GM18508 (cell line): ENCODE measurements around the gene RNU5B-1.
A peak's percentile ranks its signal among the peaks of the same experiment; 100 is the strongest.
"Not testable (repeated sequence)": the region's sequence is repeated elsewhere in the genome, so short reads cannot be mapped to it uniquely, and the experiment has no call there.

ENCODE experiments used
- ATAC-seq: cut with Tn5 transposase; IDR thresholded peaks from one replicate; pipeline ENCODE4 v1.9.1; 2021; ENCODE audit warnings: moderate number of reproducible peaks; ENCODE audit not compliant: insufficient read depth, unreplicated experiment

Gene RNU5B-1

DNA sequence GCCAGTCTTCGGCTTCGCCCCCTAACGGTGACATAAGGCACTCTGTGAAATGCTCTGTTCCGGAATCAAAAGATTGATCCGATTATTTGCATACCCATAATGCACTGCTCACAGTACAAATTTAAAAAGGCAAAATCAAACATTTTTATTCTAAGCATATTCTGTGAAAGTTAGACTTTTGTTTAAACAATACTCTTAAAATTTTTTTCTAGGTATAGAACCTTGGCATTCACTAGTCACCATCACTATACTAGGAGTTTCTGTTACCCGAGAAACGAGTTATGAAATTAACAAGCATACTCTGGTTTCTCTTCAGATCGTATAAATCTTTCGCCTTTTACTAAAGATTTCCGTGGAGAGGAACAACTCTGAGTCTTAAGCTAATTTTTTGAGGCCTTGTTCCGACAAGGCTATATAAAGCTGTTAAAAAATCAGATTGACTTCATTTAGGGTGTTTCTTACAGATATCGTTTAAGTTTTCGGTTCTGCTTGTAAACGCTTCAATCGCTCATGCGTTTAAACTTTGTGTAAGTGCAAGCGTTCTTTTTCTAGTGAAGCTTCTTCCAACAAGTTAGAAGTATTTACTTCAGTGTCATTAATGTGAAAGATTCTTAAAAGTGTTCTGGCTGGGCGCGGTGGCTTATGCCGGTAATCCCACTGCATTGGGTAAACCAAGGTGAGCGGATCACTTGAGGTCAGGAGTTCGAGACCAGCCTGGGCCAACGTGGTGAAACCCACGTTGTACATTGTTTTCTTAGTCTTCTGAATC lies at the start of gene RNU5B-1:
RNU5B-1 (plus strand) TSS at position 297 of the 769 bp plus-strand sequence.
- peak; percentile 39 for ATAC-seq

- no peak for ATAC-seq
These were observed 49.7 kb upstream of the RNU5B-1 start for GRCh38 chr15:65254758-65255157.

DNA sequence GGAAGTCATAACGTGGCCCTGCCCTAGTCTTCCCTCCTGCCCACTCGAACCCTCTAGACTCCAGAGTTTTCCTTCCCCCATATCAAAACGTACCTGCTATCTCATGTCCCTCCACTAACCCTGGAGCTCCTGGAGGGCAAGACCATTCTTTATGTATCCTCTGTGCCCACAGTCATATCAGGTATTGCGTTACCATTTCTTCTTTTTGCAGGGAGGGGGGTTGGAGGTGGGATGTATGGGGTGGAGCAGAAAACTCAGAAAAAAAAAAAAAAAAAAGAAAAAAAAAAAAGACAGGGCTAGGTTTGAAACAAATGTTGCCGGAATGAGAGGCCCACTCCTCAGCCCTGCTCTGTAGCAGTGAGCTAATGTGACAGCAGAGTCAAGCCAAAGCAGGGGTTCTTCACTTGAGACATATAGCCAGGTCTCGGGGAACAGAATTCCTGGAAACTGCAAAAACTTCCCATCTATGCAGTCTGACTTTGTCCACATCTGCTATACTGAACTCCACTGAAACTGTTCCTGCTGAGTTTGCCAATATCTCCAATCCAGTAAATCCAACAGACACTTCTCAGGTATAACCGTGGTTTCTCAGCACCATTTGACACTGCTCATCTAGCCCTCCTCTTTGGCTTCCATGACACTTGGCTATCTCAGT lies 48.9 kb upstream of the RNU5B-1 start:
- ATAC-seq, result no peak

DNA sequence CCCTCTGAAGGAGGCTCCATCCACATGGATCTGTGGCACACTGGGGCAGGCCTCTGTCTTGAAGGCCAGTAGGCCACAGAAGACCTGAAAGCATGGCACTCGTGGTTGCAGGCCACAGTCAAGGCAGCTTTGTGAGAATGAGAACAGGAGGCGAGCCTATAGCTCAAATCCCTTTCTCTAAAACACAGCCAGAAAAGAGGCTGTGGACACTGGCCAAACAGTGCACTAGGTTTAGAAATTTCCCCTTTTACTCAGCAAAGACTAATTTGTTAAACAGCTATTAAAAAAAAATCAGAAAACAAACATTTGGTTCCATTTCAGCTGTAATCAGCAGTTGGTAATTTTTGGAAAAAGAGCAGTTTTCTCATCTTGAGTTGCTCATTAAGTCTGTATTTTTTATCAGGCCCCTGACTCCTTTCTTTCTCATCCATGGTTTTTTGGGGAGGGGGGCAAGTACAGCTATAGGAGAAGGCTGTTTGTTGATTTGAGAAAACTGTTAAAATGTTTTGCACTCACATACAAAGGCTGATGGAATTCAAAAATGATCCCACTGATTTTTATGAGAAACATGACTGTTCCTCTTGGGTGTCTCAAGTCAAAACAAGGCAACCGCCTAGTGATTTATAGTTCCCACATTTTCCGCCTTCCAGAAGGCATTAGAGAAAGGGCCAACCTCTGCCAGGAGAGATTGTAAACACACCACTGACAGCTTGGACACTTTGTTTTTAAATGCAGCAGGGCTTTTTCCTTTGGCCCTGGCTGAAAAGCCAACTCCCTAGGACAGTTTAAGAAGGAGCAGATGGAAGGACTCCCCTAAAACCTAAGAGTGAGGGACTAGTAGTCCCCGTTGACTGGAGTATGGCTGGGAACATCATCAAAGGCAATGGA lies 45.9 kb upstream of the RNU5B-1 start:
- no peak for ATAC-seq

DNA sequence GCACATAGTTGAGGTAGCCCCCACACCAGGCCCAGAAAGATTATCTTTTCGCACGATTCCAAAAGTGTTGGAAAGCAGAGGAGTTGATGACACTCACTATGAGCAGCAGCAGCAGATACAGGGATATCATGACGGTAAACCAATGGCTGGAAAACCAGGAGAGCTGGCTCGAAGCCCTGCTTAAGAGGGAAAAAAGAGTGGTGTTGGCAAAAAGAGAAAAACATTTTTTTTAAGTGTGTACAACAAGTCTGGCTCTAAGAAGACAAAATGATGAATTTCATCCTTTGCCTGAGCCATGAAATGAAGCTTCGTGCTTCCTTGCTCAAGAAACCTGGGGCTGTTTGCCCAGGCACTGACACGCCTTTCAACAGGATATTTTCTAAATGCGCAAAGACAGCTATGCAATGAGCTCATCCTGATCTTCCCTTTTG lies 45.1 kb upstream of the RNU5B-1 start:
- no peak for ATAC-seq

DNA sequence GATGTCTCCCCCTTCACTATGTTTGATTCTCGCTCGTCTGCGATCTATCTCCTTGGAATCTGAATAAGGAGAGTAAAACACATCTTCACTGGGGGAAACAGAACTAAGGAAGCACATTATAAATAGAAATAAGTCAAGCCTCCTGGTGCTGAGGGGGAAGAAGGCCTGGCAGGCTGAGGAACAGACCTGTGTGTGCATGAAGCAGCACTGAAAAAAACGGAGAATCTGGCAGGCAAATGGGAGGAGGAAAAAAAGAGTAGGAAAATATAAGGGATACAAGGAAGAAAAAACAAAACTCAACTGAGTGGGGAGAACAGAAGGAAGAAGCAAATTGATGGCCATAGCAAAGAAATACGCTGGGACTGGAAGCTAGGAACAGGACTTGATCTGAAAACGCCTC lies 43.5 kb upstream of the RNU5B-1 start:
- ATAC-seq, result no peak

DNA sequence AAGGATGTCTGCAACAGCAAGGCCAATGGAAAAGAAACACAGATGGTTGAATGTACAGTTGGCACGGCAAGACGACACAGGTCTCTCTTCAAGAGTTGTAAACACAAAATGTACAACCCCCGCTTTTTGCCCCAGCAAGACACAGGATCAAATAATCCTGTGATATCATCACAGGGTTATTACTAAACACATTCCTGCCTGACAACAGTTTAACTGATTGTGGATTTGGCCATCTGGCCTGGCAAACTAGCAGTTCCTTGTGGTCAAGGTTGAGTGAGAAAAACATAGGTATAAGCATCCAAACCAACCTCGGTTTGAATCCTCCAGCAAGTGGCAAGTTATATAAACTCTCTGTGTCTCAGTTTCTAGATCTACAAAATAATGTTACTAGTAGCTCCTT lies 41.2 kb upstream of the RNU5B-1 start:
- no peak for ATAC-seq

- no peak for ATAC-seq
These were observed 39.5 kb upstream of the RNU5B-1 start for GRCh38 chr15:65264863-65265430.

GRCh38 chr15:65266469-65266868 lies 38.0 kb upstream of the RNU5B-1 start:
- ATAC-seq, result no peak

- ATAC-seq, result no peak
These were observed 36.1 kb upstream of the RNU5B-1 start for GRCh38 chr15:65268411-65268810.

GRCh38 chr15:65270811-65271545 lies 33.5 kb upstream of the RNU5B-1 start:
- not testable (repeated sequence) for ATAC-seq

DNA sequence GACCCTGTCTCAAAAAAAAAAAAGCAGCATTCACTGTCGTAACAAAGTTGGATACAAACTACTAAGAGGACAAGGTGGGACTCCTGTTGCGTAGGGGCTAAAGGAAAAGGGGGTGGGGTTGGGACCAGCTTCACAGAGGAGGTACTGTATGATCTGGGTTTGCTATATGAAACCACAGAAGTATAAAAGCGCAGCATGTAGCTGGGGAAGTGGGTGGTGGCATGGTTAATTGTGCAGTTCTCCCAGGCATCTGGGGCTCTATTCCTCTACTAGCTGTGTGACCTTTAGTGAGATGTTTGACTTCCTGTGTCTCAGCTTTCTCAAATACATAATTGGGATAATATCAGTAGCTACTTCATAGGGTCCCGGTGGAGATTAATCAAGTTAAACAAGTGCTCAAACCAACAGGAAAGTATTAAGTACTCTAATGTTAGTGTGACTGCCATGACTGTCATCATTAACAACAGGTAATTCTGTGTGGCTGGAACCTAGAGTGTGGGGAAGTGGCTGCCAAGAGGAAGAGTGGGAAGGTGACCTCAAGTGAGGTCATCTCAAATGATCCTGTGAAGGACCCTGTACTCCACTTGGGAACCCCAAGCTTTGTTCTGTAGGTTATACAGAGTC lies 29.3 kb upstream of the RNU5B-1 start:
- no peak for ATAC-seq

- no peak for ATAC-seq
These were observed 28.8 kb upstream of the RNU5B-1 start for GRCh38 chr15:65275728-65276126.

DNA sequence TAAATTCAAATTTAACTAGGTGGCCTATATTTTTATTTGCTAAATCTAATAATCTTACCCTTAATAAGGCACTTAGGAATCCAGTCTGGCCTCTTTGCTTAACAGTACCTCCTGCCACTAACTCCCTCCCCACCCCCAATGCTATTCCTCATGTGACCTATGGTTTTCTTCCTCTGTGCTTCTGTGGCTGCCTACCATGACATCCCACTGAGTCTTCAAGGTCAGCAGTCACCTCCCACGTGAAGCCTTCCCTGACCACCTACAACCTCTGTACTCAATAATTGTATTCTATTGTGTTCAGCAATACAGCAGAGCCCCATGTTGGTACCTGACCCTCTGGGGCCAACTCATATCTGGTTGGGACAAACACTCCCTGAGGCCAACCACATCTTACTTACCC lies 27.5 kb upstream of the RNU5B-1 start:
- ATAC-seq, result no peak

GRCh38 chr15:65278480-65278879 lies 26.0 kb upstream of the RNU5B-1 start:
- no peak for ATAC-seq

- ATAC-seq, result no peak
These were observed 19.0 kb upstream of the RNU5B-1 start for GRCh38 chr15:65285291-65286068.

DNA sequence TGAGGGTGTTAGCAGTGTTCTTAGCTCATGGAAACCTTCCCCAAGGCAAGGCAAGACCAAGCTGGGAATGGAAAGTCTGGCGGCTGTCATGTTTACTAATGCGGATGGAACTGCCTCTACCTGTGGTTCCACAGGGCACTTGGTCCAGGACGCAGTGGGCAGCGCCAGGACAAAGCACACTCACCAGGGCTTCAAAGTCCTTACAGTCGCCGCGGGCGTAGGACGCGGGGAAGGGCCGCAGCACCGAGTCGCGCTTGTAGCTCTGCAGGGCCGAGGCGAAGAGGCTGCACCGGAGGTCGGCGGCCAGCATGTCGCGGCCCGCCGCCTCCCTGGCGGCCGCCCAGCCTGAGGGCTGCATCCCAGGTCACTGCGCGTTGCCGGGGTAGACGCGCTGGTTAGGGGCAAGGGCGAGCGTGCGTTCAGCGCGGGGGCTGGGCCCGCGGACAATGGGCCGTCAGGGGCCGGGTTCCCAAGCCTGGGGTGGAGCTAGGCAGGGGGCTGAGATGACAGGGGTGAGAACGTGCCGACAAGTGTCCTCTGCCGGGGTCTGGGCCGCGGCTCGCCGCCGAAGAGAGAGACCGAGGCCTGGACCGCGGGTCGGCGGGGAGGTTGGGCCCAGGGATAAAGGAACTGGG lies 18.3 kb upstream of the RNU5B-1 start:
- peak; percentile 8 for ATAC-seq
